ENCODE results near the gene SNAPC2. TPM values are rescaled to one million over a fixed set of nuclear protein-coding genes. Genes with fewer than 3 reads are reported as not detected.

Gene SNAPC2
- total RNA-seq, 1 donor: 18.5 TPM

DNA sequence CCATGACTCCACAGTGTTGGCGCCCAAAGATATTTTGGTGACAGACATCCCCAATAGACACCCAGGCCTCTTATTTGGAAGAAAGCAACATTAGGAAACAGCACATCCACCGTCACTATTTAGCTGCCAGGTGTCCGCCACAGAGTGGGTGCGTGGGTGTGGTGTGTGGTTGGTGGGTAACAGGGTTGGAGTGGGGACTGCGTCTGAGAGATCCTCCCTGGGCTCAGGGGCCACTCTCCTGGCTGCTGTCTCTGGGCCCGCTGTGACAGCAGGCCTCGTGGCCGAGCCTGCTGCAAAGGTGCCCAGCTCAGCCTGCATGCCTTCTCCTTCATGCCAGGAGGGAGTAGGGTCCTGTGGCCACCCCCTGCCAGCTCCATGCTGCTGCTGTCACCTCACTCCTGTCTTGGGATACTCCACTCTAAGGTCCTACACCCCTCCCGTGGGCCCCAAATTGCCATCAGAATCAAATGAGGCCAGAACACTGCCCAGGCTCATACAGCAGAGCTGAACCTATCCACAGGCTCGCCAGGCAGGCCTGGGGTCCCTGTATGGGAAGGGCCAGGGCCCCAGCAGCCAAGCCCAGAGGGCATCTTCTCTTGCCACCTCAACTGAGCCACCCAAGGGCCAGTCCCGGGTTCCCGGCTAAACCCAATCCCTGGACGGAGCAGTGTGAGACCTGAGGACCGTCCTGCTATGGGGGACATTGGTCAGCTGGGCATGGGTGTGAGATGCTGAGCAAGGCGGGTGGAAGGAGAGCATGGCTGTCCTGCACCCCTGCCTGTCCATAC, 48.1 kb downstream of the SNAPC2 start:
- Histone ChIP-seq H3K9me3 (ENCODE audit: low read depth, low read length) (no peaks in the 10 kb centered on the region), H3K4me3 (ENCODE audit: insufficient read depth, low read length) (no peak overlapping the region), H3K27ac (ENCODE audit: low read depth, low read length) (no peak overlapping the region), H2AFZ (ENCODE audit: low read length) (no peak overlapping the region), H3K27me3 (ENCODE audit: insufficient read depth, low read length) (no peaks in the 10 kb centered on the region), H3K4me1 (ENCODE audit: insufficient read depth, low read length) (no peaks in the 10 kb centered on the region), H3K79me2 (ENCODE audit: insufficient read depth, low read length) (peaks cover 4% of the 10 kb centered on the region), H3K4me2 (ENCODE audit: insufficient read depth, low read length) (no peak overlapping the region), H4K20me1 (ENCODE audit: insufficient read depth, low read length) (peaks cover 19% of the 10 kb centered on the region), H3K36me3 (ENCODE audit: insufficient read depth, low read length) (peaks cover 47% of the 10 kb centered on the region)
- TF ChIP-seq, protein P1, sequence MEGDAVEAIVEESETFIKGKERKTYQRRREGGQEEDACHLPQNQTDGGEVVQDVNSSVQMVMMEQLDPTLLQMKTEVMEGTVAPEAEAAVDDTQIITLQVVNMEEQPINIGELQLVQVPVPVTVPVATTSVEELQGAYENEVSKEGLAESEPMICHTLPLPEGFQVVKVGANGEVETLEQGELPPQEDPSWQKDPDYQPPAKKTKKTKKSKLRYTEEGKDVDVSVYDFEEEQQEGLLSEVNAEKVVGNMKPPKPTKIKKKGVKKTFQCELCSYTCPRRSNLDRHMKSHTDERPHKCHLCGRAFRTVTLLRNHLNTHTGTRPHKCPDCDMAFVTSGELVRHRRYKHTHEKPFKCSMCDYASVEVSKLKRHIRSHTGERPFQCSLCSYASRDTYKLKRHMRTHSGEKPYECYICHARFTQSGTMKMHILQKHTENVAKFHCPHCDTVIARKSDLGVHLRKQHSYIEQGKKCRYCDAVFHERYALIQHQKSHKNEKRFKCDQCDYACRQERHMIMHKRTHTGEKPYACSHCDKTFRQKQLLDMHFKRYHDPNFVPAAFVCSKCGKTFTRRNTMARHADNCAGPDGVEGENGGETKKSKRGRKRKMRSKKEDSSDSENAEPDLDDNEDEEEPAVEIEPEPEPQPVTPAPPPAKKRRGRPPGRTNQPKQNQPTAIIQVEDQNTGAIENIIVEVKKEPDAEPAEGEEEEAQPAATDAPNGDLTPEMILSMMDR (IDR thresholded peaks at IDR 0.05; ENCODE audit: extremely low read depth, low read depth, low read length): no peak
- peak; percentile 36 for DNase-seq (ENCODE audit: insufficient read length, low spot score, missing footprints)

DNA sequence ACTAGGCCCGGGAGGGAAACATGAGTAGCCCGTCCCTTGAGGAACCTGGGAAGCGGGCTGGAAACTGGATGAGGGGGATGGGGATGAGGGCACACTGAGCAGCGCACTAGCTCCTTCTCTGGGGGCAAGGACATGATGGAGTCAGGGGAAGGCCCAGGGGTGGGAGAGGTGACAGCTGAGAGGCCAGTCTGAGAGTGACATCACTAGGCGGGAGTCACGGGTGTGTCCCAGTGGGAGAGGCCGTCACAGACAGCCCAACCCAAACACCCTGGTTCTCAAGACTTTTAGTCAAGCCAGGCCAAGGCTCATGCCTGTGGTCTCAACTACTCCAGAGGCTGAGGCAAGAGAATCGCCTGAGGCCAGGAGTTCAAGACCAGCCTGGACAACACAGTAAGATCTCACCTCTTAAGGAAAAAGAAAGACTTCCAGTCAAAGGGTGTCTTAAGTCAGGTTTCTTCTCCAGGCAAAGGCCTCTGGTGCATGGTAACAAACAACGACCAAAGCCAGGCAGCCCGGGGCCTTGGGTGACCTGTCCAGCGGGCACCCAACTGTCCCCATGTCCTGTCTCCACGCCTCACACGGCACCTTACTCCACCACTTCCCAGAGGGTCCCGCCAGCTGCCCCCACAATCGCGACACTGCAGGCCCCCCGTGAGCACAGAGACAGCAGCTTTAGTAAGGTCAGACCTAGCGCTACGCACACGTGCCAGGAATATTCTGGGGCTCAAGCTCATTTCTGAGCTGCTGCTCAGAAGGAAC, 48.8 kb downstream of the SNAPC2 start:
- H3K36me3 ChIP-seq (ENCODE audit: insufficient read depth, low read length): peaks cover 47% of the 10 kb centered on the region
- H3K4me1 ChIP-seq (ENCODE audit: insufficient read depth, low read length): no peaks in the 10 kb centered on the region
- no peak overlapping the region for H3K27ac ChIP-seq (ENCODE audit: low read depth, low read length)
- no peaks in the 10 kb centered on the region for H3K9me3 ChIP-seq (ENCODE audit: low read depth, low read length)
- DNase-seq (ENCODE audit: insufficient read length, low spot score, missing footprints): peak; percentile 78
- H3K27me3 ChIP-seq (ENCODE audit: insufficient read depth, low read length): no peaks in the 10 kb centered on the region
- no peak overlapping the region for H2AFZ ChIP-seq (ENCODE audit: low read length)
- H3K79me2 ChIP-seq (ENCODE audit: insufficient read depth, low read length): peaks cover 4% of the 10 kb centered on the region
- H3K4me3 ChIP-seq (ENCODE audit: insufficient read depth, low read length): no peak overlapping the region
- H3K4me2 ChIP-seq (ENCODE audit: insufficient read depth, low read length): no peak overlapping the region
- TF ChIP-seq, protein P1 (IDR thresholded peaks at IDR 0.05; ENCODE audit: extremely low read depth, low read depth, low read length): no peak
- H4K20me1 ChIP-seq (ENCODE audit: insufficient read depth, low read length): peaks cover 19% of the 10 kb centered on the region

DNA sequence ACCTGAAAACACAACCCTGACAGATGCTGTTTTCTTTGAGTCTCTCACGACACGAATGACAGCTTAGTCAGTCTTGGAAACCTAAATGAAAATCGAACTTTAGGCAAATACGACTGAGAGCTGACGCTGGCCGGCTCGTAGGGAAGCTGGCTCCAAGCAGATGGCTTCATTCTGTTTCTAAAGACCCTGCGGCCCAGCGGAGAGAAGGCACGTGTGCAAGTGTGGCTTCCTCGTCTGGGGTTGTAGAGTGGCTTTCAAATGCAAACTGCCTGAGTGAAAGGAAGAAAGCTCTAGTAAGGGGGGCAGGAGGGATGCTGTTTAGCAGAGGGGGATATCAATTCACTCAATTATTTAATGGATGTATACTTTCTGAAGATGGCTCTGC, 49.4 kb downstream of the SNAPC2 start:
- Histone ChIP-seq H3K36me3 (ENCODE audit: insufficient read depth, low read length) (peaks cover 52% of the 10 kb centered on the region), H3K79me2 (ENCODE audit: insufficient read depth, low read length) (peaks cover 4% of the 10 kb centered on the region), H3K4me2 (ENCODE audit: insufficient read depth, low read length) (no peak overlapping the region), H2AFZ (ENCODE audit: low read length) (no peak overlapping the region), H3K27ac (ENCODE audit: low read depth, low read length) (no peak overlapping the region), H3K27me3 (ENCODE audit: insufficient read depth, low read length) (no peaks in the 10 kb centered on the region), H4K20me1 (ENCODE audit: insufficient read depth, low read length) (peaks cover 21% of the 10 kb centered on the region), H3K4me1 (ENCODE audit: insufficient read depth, low read length) (no peaks in the 10 kb centered on the region), H3K9me3 (ENCODE audit: low read depth, low read length) (no peaks in the 10 kb centered on the region), H3K4me3 (ENCODE audit: insufficient read depth, low read length) (no peak overlapping the region)
- TF ChIP-seq, protein P1 (IDR thresholded peaks at IDR 0.05; ENCODE audit: extremely low read depth, low read depth, low read length): no peak
- peak; percentile 32 for DNase-seq (ENCODE audit: insufficient read length, low spot score, missing footprints)
